ENCODE data around the gene MED15. TPM values are rescaled to one million over a fixed set of nuclear protein-coding genes. Genes with fewer than 3 reads are reported as not detected.
"Not testable (repeated sequence)": the region's sequence is repeated elsewhere in the genome, so short reads cannot be mapped to it uniquely, and the experiment has no call there.

Gene MED15
- polyA plus RNA-seq, 1 experiment, result 17.3 TPM

DNA sequence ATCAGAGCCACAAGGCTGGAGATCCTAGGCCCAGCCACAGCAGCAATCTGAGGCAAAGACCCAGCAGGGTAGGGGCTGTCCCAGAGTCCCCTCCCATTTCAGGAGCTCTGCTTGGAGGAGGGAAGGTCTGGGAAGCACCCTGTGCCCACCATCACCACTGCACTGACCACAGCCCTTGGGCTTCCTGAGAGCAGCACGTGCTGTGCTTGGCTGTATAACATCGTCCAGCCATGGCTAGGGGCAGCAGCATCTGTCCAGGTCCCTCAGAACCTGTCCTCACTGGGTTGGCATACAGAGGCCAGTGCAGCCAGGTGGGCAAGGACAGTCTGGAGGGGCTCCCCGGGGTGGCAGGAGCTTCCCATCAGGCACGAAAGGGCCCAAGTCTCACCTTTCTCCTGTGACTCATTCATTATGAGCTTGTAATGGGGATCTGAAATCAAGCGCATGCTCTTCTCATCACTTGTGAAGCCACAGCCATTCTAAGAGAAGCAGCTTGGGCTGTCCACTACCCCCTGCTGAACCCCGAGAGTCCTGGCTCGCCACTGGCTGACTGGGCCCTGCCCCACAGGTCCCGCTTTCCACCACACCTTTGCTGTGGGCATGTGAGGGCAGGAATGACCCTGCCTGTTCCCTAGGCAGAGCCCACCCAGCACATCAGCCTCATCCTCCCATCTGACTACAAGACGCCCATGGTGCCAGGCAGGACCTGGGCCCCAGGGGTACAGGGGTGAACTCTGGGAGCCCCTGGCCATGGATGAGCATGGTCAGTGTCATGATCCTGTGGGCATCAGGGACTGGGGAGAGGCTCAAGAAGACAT is 83.3 kb downstream of the MED15 start:
- H3K4me3 ChIP-seq (ENCODE audit: low read depth, low read length), result no peak overlapping the region
- H3K27me3 ChIP-seq (ENCODE audit: control insufficient read depth, insufficient read depth, low read length), result peaks cover 2% of the 10 kb centered on the region
- ChIA-PET CTCF (interaction anchor here (0.7 kb wide), 1 partner anchor 414 kb away, joined by 3 read pairs; no protein-coding TSS in a partner anchor), POLR2A (no interaction called here)
- H3K27ac ChIP-seq (ENCODE audit: low read depth, low read length), result no peak overlapping the region
- no peaks in the 10 kb centered on the region for H3K9me3 ChIP-seq (ENCODE audit: control insufficient read depth, insufficient read depth, low read length)
- TF ChIP-seq, protein P1, sequence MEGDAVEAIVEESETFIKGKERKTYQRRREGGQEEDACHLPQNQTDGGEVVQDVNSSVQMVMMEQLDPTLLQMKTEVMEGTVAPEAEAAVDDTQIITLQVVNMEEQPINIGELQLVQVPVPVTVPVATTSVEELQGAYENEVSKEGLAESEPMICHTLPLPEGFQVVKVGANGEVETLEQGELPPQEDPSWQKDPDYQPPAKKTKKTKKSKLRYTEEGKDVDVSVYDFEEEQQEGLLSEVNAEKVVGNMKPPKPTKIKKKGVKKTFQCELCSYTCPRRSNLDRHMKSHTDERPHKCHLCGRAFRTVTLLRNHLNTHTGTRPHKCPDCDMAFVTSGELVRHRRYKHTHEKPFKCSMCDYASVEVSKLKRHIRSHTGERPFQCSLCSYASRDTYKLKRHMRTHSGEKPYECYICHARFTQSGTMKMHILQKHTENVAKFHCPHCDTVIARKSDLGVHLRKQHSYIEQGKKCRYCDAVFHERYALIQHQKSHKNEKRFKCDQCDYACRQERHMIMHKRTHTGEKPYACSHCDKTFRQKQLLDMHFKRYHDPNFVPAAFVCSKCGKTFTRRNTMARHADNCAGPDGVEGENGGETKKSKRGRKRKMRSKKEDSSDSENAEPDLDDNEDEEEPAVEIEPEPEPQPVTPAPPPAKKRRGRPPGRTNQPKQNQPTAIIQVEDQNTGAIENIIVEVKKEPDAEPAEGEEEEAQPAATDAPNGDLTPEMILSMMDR (IDR thresholded peaks at IDR 0.05; ENCODE audit: low read depth, low read length), result no peak
- no peak for DNase-seq (ENCODE audit: low read depth, low spot score)

DNA sequence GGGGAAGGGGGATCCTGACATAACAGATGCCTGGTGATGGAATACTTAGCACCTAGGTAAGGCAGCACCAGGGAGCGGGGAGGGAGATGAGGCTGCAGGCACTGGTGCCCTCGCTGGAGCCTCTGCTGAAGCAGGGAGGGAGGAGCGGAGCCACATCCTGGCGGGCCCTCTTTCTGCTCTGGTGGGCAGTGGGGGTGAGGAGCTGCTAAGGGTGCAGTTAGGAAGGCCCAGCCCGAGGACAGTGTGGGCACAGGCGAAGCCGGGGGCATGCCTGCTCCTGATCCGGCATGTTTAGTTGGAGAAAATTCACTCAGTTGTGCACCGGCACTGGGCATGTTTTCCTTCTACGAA is 83.9 kb downstream of the MED15 start:
- Histone ChIP-seq H3K27ac (ENCODE audit: low read depth, low read length) (no peak overlapping the region), H3K27me3 (ENCODE audit: control insufficient read depth, insufficient read depth, low read length) (peaks cover 6% of the 10 kb centered on the region), H3K4me3 (ENCODE audit: low read depth, low read length) (no peak overlapping the region), H3K9me3 (ENCODE audit: control insufficient read depth, insufficient read depth, low read length) (no peaks in the 10 kb centered on the region)
- no peak for DNase-seq (ENCODE audit: low read depth, low spot score)
- POLR2A ChIA-PET, result no interaction called here
- TF ChIP-seq, protein P1 (IDR thresholded peaks at IDR 0.05; ENCODE audit: low read depth, low read length), result no peak
- CTCF ChIA-PET, result no interaction called here

DNA sequence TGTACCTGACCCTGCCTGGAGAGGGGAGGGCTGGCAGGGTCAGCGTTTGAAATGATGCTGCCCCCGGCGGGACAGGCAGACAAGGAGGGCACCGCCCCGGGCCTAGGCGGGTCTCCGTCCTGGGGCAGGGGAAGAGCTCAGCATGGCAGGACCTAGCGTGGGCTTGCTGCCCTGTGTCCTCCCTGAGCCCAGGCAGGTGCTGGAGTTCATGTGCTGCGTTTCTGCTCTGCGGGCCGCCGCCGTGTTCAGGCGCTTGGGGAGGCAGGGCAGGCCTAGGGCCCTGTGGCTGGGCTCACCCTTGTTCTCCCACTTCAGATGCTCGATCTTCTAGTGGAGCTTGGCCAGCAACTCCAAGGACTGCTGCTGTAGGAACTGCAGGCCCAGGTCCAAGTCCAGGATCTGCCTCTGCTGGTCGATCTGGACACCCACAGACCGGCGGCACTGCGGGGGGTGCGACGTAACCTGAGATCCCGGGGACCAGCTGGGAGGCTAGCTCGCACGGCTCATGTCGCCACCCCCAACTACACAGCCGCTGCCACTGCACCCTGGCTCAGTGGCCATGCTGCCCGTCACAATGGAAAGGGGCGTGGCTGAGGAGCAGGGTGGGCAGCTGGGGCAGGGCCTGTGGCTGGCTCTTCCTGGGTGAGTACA is 84.4 kb downstream of the MED15 start:
- H3K4me3 ChIP-seq (ENCODE audit: low read depth, low read length), result no peak overlapping the region
- peak; percentile 54 for DNase-seq (ENCODE audit: low read depth, low spot score)
- no peaks in the 10 kb centered on the region for H3K9me3 ChIP-seq (ENCODE audit: control insufficient read depth, insufficient read depth, low read length)
- H3K27me3 ChIP-seq (ENCODE audit: control insufficient read depth, insufficient read depth, low read length), result peaks cover 6% of the 10 kb centered on the region
- ChIA-PET POLR2A (interaction anchor here (1.0 kb wide), 1 partner anchor 23 kb away, joined by 9 read pairs; no protein-coding TSS in a partner anchor), CTCF (interaction anchor here (0.9 kb wide), 1 partner anchor 14 kb away, joined by 3 read pairs; no protein-coding TSS in a partner anchor)
- TF ChIP-seq, protein P1 (IDR thresholded peaks at IDR 0.05; ENCODE audit: low read depth, low read length), result peak; percentile 29
- H3K27ac ChIP-seq (ENCODE audit: low read depth, low read length), result no peak overlapping the region

DNA sequence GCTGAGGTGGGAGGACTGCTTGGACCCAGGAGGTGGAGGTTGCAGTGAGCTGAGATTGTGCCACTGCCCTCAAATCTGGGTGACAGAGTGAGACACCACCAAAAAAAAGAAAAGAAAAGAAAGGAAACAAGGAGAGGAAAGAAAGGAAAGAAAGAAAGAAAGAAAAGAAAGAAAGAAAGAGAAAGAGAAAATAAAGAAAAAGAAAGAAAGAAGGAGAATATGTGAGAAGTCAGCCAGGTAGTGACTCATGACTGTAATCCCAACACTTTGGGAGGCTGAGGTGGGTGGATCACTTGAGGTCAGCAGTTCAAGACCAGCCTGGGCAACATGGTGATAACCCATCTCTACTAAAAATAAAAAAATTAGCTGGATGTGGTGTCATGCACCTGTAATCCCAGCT is 86.6 kb downstream of the MED15 start:
- H3K27me3 ChIP-seq (ENCODE audit: control insufficient read depth, insufficient read depth, low read length); H3K4me3 ChIP-seq (ENCODE audit: low read depth, low read length); DNase-seq (ENCODE audit: low read depth, low spot score); POLR2A ChIA-PET; CTCF ChIA-PET; H3K27ac ChIP-seq (ENCODE audit: low read depth, low read length); H3K9me3 ChIP-seq (ENCODE audit: control insufficient read depth, insufficient read depth, low read length): not testable (repeated sequence)

DNA sequence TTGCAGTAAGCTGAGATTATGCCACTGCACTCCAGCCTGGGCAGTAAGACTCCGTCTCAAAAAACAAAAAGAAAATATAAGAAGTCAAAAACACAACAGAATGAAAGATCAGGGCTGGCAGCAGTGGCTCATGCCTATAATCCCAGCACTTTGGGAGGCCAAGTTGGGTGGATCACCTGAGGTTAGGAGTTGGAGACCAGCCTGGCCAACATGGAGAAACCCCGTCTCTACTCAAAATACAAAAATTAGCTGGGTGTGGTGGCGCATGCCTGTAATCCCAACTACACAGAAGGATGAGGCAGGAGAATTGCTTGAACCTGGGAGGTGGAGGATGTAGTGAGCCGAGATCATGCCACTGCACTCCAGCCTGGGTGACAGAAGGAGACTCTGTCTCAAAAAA is 87.1 kb downstream of the MED15 start:
- H3K27me3 ChIP-seq (ENCODE audit: control insufficient read depth, insufficient read depth, low read length); POLR2A ChIA-PET: not testable (repeated sequence)

DNA sequence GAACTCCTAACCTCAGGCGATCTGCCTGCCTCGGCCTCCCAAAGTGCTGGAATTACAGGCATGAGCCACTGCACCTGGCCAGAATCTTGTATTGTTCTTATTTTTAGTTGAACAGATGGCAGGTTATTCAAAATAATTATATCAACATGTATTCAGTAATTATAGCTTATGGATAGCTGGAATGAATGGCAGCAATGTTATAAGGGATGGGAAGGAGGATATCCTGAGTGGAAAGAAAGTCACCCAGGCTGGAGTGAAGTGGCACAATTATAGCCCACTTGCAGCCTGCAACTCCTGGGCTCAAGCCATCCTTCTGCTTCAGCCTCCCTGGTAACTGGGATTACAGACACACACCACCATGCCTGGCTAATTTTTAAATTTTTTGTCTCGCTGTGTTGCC is 88.1 kb downstream of the MED15 start:
- Histone ChIP-seq H3K4me3 (ENCODE audit: low read depth, low read length) (no peak overlapping the region), H3K27me3 (ENCODE audit: control insufficient read depth, insufficient read depth, low read length) (peaks cover 11% of the 10 kb centered on the region), H3K9me3 (ENCODE audit: control insufficient read depth, insufficient read depth, low read length) (no peaks in the 10 kb centered on the region), H3K27ac (ENCODE audit: low read depth, low read length) (no peak overlapping the region)
- TF ChIP-seq, protein P1 (IDR thresholded peaks at IDR 0.05; ENCODE audit: low read depth, low read length), result no peak
- ChIA-PET CTCF (interaction anchor here (0.6 kb wide), 1 partner anchor 321 kb away, joined by 3 read pairs; no protein-coding TSS in a partner anchor), POLR2A (no interaction called here)
- no peak for DNase-seq (ENCODE audit: low read depth, low spot score)

More for the DNA sequence above, 87.1 kb downstream of the MED15 start:
- H3K4me3 ChIP-seq (ENCODE audit: low read depth, low read length); H3K27ac ChIP-seq (ENCODE audit: low read depth, low read length); DNase-seq (ENCODE audit: low read depth, low spot score); CTCF ChIA-PET; H3K9me3 ChIP-seq (ENCODE audit: control insufficient read depth, insufficient read depth, low read length): not testable (repeated sequence)
